Ovary (tissue), 9 donors: ENCODE data around the gene PRR5. TPM values are rescaled to one million over a fixed set of nuclear protein-coding genes. Genes with fewer than 3 reads are reported as not detected.

Experiments used
- DNase-seq, 5 donors: peaks; one replicate each; pipeline ENCODE4 v3.0.0-alpha.2; 2019 to 2020
- H3K27ac ChIP-seq, 2 donors: fragments of 200-600 bp; one replicate each; pipeline versions ENCODE4 v1.5.1 to v1.8.0; 2019 to 2022
- H3K27me3 ChIP-seq: fragments of 200-600 bp; one replicate; pipeline ENCODE4 v1.8.0; 2022
- H3K36me3 ChIP-seq: fragments of 200-600 bp; sonication (generic); one replicate; pipeline ENCODE4 v1.5.1; 2019
- H3K4me1 ChIP-seq: one replicate; pipeline ENCODE4 v1.8.1; 2013; ENCODE audit warnings: mild to moderate bottlenecking, moderate library complexity; ENCODE audit not compliant: insufficient read depth
- H3K4me3 ChIP-seq: fragments of 200-600 bp; sonication (generic); one replicate; pipeline ENCODE4 v1.5.1; 2017
- H3K9me3 ChIP-seq, 2 donors: fragments of 200-600 bp in 1 of 2; sonication (generic) in 1 of 2; one replicate each; pipeline versions ENCODE4 v1.5.1 to v1.8.1; 2013 to 2019; ENCODE audit warnings: mild to moderate bottlenecking in 1 of 2, moderate library complexity in 1 of 2
- EP300 ChIP-seq: sonication (generic); formaldehyde crosslinking; IDR thresholded peaks from one replicate; pipeline ENCODE4 v1.6.1; 2017; ENCODE audit warnings: antibody characterized with exemption
- POLR2A ChIP-seq: fragments of 450-650 bp; IDR thresholded peaks from one replicate; pipeline ENCODE4 v1.6.1; 2017; ENCODE audit warnings: antibody characterized with exemption, mild to moderate bottlenecking, moderate library complexity
- whole genome bisulfite sequencing, 3 donors: extraction: QIAGEN DNeasy Blood & Tissue Kit in 1 of 3; methylation state at CpG; one replicate each; pipeline versions ENCODE4 v1.1.5 to v1.1.7; 2013 to 2017; 5-methylcytosine and 5-hydroxymethylcytosine counted together
- intact Hi-C, 4 donors: fragments of 100-400 bp; cut with DNase I; formaldehyde crosslinking; loops; one replicate each; pipeline versions ENCODE4 v1.11.0 to v1.15.1; 2022 to 2023
- polyA plus RNA-seq, 2 donors: library from polyadenylated mRNA; stranded (reverse); fragments of 200-250 nt in 1 of 2; fragments of 350-450 nt in 1 of 2; fragmentation: Illumina TruSeq in 1 of 2; extraction: RNeasy Lipid Tissue Mini Kit (QIAGEN cat#74804) in 1 of 2; gene quantifications; one replicate each; pipeline ENCODE4 v1.2.3, GENCODE V29; 2013 to 2014
- total RNA-seq, 7 donors: library from RNA; depleted of rRNA in 2 of 7; stranded (reverse); fragments of >200 nt in 2 of 7; fragmentation: NEBNext Ultra II Directional in 3 of 7; extraction: Animal tissue kit (Norgen Biotek cat#: 25700) in 3 of 7; gene quantifications; one replicate each; pipeline versions ENCODE4 v1.1.0 to v1.2.4, GENCODE V29; 2016 to 2023
- TF ChIP-seq, protein P1 (sequence below), 3 donors: fragments of 450-650 bp in 2 of 3; fragments of 200-600 bp in 1 of 3; IDR thresholded peaks; one replicate each; pipeline versions ENCODE4 v1.5.1 to v1.8.0; 2016 to 2022; ENCODE audit warnings: antibody characterized with exemption in 3 of 3, mild to moderate bottlenecking in 1 of 3
- donor health status: DM: no; HTN: no; CAD: no; lungs with moderate emphysema.
- donor health status: DM: no; HTN: no; CAD: no.
- donor health status: Bipolar disorder and iron deficiency.
- donor health status: DM: yes; HTN: yes; CAD: no.
- donor health status: DM: no; HTN: no; CAD: no.
- donor health status: DM: yes; HTN: yes; CAD: no.

Gene PRR5
- total and polyA plus RNA-seq, 9 donors: 4.0 to 21.1 (median 16.8) TPM

DNA sequence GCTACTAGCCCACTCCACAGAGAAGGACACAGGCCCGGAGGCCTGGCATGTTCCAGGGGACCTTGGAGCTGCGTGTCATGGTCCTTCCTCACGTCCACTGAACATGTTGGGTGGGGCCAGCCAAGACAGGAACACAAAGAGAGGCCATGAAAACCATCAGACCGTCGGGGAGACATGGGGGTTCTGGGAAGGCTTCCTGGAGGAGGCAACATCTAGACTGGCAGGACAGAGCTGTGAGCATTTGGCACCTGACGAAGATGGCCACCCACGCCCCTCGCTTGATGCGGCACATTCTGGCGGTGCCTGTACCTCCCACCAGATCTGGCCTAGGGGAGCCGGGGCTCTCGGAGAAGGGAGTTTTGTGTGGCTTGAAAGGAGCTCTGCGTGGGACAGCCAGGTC, 25.7 kb downstream of the PRR5 start:
- 80 to 85% (median 83%) methylated on average over 13 of the region's 13 CpGs for WGBS, 3 donors
- no peak overlapping the region for H3K27ac ChIP-seq
- no peak overlapping the region for H3K4me3 ChIP-seq
- H3K9me3 ChIP-seq: no peaks in the 10 kb centered on the region
- H3K27me3 ChIP-seq: no peaks in the 10 kb centered on the region
- peaks cover 9% of the 10 kb centered on the region for H3K4me1 ChIP-seq
- H3K36me3 ChIP-seq: no peaks in the 10 kb centered on the region
- TF ChIP-seq POLR2A (no peak), EP300 (no peak)
- TF ChIP-seq, protein P1, sequence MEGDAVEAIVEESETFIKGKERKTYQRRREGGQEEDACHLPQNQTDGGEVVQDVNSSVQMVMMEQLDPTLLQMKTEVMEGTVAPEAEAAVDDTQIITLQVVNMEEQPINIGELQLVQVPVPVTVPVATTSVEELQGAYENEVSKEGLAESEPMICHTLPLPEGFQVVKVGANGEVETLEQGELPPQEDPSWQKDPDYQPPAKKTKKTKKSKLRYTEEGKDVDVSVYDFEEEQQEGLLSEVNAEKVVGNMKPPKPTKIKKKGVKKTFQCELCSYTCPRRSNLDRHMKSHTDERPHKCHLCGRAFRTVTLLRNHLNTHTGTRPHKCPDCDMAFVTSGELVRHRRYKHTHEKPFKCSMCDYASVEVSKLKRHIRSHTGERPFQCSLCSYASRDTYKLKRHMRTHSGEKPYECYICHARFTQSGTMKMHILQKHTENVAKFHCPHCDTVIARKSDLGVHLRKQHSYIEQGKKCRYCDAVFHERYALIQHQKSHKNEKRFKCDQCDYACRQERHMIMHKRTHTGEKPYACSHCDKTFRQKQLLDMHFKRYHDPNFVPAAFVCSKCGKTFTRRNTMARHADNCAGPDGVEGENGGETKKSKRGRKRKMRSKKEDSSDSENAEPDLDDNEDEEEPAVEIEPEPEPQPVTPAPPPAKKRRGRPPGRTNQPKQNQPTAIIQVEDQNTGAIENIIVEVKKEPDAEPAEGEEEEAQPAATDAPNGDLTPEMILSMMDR (IDR thresholded peaks at IDR 0.05): no peak
- no peak for DNase-seq
- intact Hi-C loops: loop anchor here in 1 of 4 donors (2.0 kb wide), 1 partner anchor 27 kb away; no protein-coding TSS in a partner anchor

DNA sequence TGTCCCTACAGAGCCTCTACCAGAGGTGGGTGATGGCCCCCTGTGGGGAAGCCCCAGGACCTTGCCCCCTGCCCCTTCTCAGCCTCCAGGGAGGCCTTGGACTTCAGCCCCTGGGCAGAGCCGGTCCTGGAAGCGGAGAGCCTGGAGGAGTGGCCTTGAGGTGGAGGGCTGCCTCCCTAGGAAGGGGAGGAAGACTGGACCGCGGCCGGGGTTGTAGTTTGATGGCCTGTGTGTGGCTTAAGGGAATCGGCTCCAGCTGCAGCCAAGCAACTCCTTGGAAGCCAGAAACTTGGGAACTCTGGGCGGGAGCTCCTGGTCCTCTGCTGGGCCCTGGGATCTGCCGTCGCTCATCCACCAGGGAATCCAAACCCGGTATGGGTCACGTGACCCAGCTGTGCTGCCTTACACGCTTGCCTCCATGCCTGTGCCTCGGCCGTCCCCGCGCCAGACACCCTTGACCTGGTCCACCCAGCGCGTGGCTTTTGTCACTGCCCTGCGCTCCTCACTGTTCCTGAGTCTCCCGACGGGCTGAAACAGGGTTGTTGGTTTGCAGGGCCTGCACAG, 26.8 kb downstream of the PRR5 start:
- 9 to 38% (median 15%) methylated on average over 14 to 21 of the region's 21 CpGs for WGBS, 3 donors
- Histone ChIP-seq H3K4me3 (no peak overlapping the region), H3K27me3 (no peaks in the 10 kb centered on the region), H3K4me1 (peaks cover 9% of the 10 kb centered on the region), H3K36me3 (no peaks in the 10 kb centered on the region), H3K27ac (peak overlapping the region; percentile 39 to 66), H3K9me3 (no peaks in the 10 kb centered on the region)
- DNase-seq: peak; percentile 57 to 74 (median 65)
- intact Hi-C loops: loop anchor here in 1 of 4 donors (2.0 kb wide), 1 partner anchor 28 kb away; no protein-coding TSS in a partner anchor
- TF ChIP-seq EP300: no peak
- no peak for TF ChIP-seq POLR2A
- TF ChIP-seq, protein P1 (IDR thresholded peaks at IDR 0.05): no peak

DNA sequence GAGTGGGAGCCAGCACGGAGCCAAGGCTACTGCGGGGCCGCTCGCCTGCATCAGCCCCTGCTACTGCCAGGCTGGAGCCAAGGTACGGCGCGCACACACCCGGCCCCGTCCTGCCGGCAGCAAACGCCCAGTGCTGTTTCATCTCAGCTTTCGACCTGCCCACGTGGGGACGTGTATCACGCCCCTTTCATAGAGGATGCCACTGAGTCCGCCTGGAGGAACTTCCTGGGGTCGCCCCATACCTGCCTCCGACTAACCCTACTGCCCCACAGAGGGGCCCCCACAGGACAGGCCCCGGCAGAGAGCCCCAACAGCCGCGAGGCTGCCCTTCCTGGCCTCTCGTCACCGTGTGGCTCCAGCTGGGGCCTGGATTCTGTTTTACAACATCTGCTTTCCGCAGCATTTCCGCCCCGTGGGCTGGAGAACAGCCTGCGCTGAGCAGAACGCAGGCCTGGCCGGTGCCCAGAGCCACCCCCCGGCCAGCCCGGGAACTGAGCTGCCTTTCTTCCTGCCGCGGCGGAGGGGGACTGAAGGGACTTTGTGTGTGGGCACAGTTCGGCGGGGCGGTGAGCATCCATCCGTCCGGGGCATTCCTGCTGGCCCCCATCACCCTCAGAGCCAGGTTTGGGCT, 27.5 kb downstream of the PRR5 start:
- peak; percentile 75 to 87 (median 76) for DNase-seq
- no peaks in the 10 kb centered on the region for H3K36me3 ChIP-seq
- WGBS, 3 donors: 4% methylated on average over 33 to 39 of the region's 39 CpGs
- H3K27me3 ChIP-seq: no peaks in the 10 kb centered on the region
- H3K27ac ChIP-seq: peak overlapping the region; percentile 43 to 66
- H3K4me3 ChIP-seq: no peak overlapping the region
- peaks cover 9% of the 10 kb centered on the region for H3K4me1 ChIP-seq
- no peak for TF ChIP-seq EP300
- TF ChIP-seq, protein P1 (IDR thresholded peaks at IDR 0.05): peak in 2 of 3 donors; percentile 31 to 38
- no peaks in the 10 kb centered on the region for H3K9me3 ChIP-seq
- intact Hi-C loops: loop anchor here in 1 of 4 donors (2.0 kb wide), 1 partner anchor 29 kb away; no protein-coding TSS in a partner anchor

DNA sequence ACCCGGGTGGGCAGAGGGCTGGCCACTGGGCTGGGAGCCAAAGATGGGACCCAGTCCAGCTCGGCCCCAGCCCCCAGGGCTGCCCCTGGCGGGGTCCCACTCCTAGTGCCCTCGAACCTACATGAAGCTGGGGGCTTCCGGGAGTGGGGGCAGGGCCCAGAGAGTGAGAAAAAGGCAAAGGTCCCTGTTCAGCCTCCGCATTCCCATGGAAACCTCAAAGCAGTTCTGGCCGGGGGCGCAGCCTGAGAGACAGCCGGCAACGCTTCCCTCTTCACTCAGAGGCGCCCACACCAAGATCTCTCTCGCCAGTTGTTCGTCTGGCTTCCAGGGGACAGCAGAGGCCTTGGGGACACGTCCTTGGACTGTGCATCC, 28.0 kb downstream of the PRR5 start:
- Histone ChIP-seq H3K9me3 (no peaks in the 10 kb centered on the region), H3K27me3 (no peaks in the 10 kb centered on the region), H3K4me3 (no peak overlapping the region), H3K4me1 (peaks cover 9% of the 10 kb centered on the region), H3K36me3 (no peaks in the 10 kb centered on the region), H3K27ac (peak overlapping the region; percentile 43 to 66)
- no peak for DNase-seq
- intact Hi-C loops: no loop called here
- TF ChIP-seq, protein P1 (IDR thresholded peaks at IDR 0.05): no peak
- TF ChIP-seq POLR2A (no peak), EP300 (no peak)
- 9 to 10% (median 9%) methylated on average over 13 to 14 of the region's 14 CpGs for WGBS, 3 donors
